MM.1S (cell line): ENCODE data around the gene ULK4.
A peak's percentile ranks its signal among the peaks of the same experiment; 100 is the strongest.

Experiments used
- DNase-seq: peaks from one replicate; pipeline ENCODE4 v3.0.0-alpha.2; 2015
- H2AFZ ChIP-seq: fragments of 300-600 bp; sonication (generic); 2 replicates; pipeline ENCODE4 v1.6.0; 2016; ENCODE audit warnings: antibody characterized with exemption, low read length
- H3F3A ChIP-seq: fragments of 300-600 bp; sonication (generic); 2 replicates; pipeline ENCODE4 v1.6.1; 2016; ENCODE audit warnings: mild to moderate bottlenecking, antibody characterized with exemption, low read length, moderate library complexity, mixed read lengths; ENCODE audit not compliant: insufficient read depth
- H3K27ac ChIP-seq: fragments of 300-600 bp; sonication (generic); 2 replicates; pipeline ENCODE4 v1.5.1; 2016; ENCODE audit warnings: mild to moderate bottlenecking, low read length
- H3K27me3 ChIP-seq: fragments of 300-600 bp; sonication (generic); replicated peaks from 2 replicates; pipeline ENCODE4 v1.6.0; 2016; ENCODE audit warnings: low read length; ENCODE audit not compliant: insufficient read depth
- H3K36me3 ChIP-seq: fragments of 300-600 bp; sonication (generic); replicated peaks from 2 replicates; pipeline ENCODE4 v1.6.1; 2016; ENCODE audit warnings: mild to moderate bottlenecking, low read length, mixed read lengths; ENCODE audit not compliant: insufficient read depth
- H3K4me1 ChIP-seq: fragments of 300-600 bp; sonication (generic); 2 replicates; pipeline ENCODE4 v1.6.1; 2016; ENCODE audit warnings: low read length, mixed read lengths
- H3K4me2 ChIP-seq: fragments of 300-600 bp; sonication (generic); 2 replicates; pipeline ENCODE4 v1.6.0; 2016; ENCODE audit warnings: low read depth, low read length
- H3K4me3 ChIP-seq: fragments of 300-600 bp; sonication (generic); 2 replicates; pipeline ENCODE4 v1.5.1; 2016; ENCODE audit warnings: low read length, mixed read lengths
- H3K79me2 ChIP-seq: fragments of 300-600 bp; sonication (generic); 2 replicates; pipeline ENCODE4 v1.6.1; 2016; ENCODE audit warnings: mixed run types, low read length, mixed read lengths
- H3K9ac ChIP-seq: fragments of 300-600 bp; sonication (generic); 2 replicates; pipeline ENCODE4 v1.6.1; 2016; ENCODE audit warnings: low read length, mixed read lengths
- H3K9me2 ChIP-seq: fragments of 300-600 bp; sonication (generic); replicated peaks from 2 replicates; pipeline ENCODE4 v1.6.1; 2016; ENCODE audit warnings: mild to moderate bottlenecking, low read length, mixed read lengths; ENCODE audit not compliant: insufficient read depth
- H3K9me3 ChIP-seq: fragments of 300-600 bp; sonication (generic); replicated peaks from 2 replicates; pipeline ENCODE4 v1.6.1; 2016; ENCODE audit warnings: mild to moderate bottlenecking, low read length, mixed read lengths; ENCODE audit not compliant: insufficient read depth
- H4K20me1 ChIP-seq: fragments of 300-600 bp; sonication (generic); 2 replicates; pipeline ENCODE4 v1.6.1; 2016; ENCODE audit warnings: mild to moderate bottlenecking, low read length, moderate library complexity, mixed read lengths; ENCODE audit not compliant: insufficient read depth
- EZH2 ChIP-seq: fragments of 300-600 bp; sonication (generic); optimal IDR thresholded peaks from 2 replicates; pipeline ENCODE3; 2017; ENCODE audit warnings: low read depth, mild to moderate bottlenecking, antibody characterized with exemption, low read length, mixed read lengths
- EZH2phosphoT487 ChIP-seq: fragments of 300-600 bp; sonication (generic); IDR thresholded peaks from 2 replicates; pipeline ENCODE4 v1.6.1; 2018; ENCODE audit warnings: antibody characterized with exemption, low read length
- TF ChIP-seq, protein P1 (sequence below): fragments of 300-600 bp; sonication (generic); IDR thresholded peaks from 2 replicates; pipeline ENCODE4 v1.5.1; 2016; ENCODE audit warnings: antibody characterized with exemption, low read length, mixed read lengths

The ULK4 gene

GRCh38 chr3:41961751-41962679 lies at the start of gene ULK4:
Gene ULK4, minus strand, starts transcription at chr3:41962103. Its CDS starts 7,344 bp downstream, at chr3:41954759.
- peak within 1 kb of the TSS; percentile 92 for H3K4me2 ChIP-seq
- TF ChIP-seq EZH2 (no peak), EZH2phosphoT487 (no peak)
- TF ChIP-seq, protein P1, sequence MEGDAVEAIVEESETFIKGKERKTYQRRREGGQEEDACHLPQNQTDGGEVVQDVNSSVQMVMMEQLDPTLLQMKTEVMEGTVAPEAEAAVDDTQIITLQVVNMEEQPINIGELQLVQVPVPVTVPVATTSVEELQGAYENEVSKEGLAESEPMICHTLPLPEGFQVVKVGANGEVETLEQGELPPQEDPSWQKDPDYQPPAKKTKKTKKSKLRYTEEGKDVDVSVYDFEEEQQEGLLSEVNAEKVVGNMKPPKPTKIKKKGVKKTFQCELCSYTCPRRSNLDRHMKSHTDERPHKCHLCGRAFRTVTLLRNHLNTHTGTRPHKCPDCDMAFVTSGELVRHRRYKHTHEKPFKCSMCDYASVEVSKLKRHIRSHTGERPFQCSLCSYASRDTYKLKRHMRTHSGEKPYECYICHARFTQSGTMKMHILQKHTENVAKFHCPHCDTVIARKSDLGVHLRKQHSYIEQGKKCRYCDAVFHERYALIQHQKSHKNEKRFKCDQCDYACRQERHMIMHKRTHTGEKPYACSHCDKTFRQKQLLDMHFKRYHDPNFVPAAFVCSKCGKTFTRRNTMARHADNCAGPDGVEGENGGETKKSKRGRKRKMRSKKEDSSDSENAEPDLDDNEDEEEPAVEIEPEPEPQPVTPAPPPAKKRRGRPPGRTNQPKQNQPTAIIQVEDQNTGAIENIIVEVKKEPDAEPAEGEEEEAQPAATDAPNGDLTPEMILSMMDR = no peak
- 0 out of 2 replicates have a peak, but pooled peaks cover 3% of the 10 kb centered on the region for H3K79me2 ChIP-seq
- H3K4me1 ChIP-seq = peaks cover 7% of the 10 kb centered on the region; the same call in 1 of the 2 replicates
- peak within 1 kb of the TSS; percentile 75 for H3K9ac ChIP-seq
- H3F3A ChIP-seq = peaks cover 11% of the 10 kb centered on the region
- H3K9me3 ChIP-seq = no peaks in the 10 kb centered on the region
- H4K20me1 ChIP-seq = no peaks in the 10 kb centered on the region
- H2AFZ ChIP-seq = peak within 1 kb of the TSS; percentile 94
- no peaks in the 10 kb centered on the region for H3K36me3 ChIP-seq
- peak within 1 kb of the TSS; percentile 74 for H3K27ac ChIP-seq
- DNase-seq = peak; percentile 99
- peak within 1 kb of the TSS; percentile 70 for H3K4me3 ChIP-seq
- H3K9me2 ChIP-seq = no peaks in the 10 kb centered on the region
- H3K27me3 ChIP-seq = no peaks in the 10 kb centered on the region

DNA sequence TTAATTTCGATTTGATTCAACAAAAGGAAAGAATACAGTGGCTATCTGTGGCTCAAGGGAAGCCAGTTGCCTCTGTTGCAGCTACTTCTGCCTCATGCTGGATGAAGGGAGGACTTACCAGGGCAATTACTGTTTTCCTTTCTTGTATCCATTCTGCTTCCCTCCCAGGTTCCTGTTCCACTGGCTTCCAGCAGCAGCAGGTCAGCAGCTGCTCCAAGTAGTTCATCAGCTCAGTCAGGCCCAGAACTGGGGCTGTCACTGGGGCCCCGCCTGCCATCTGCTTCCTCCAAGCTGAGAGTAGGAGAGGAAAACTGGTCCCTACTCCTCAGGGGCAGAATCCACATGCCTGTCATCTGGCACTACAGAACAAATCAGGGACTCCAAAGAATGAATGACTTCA lies 48.6 kb upstream of the ULK4 start:
- no peak overlapping the region for H3K27ac ChIP-seq
- peaks cover 17% of the 10 kb centered on the region; the same call in 1 of the 2 replicates for H3K4me1 ChIP-seq
- H3K4me3 ChIP-seq = no peak overlapping the region
- TF ChIP-seq EZH2phosphoT487 (no peak), EZH2 (no peak)
- TF ChIP-seq, protein P1 = no peak
- peaks cover 19% of the 10 kb centered on the region for H3K79me2 ChIP-seq
- DNase-seq = no peak
- H2AFZ ChIP-seq = no peak overlapping the region
- 0 out of 2 replicates have a peak, but pooled peaks cover 3% of the 10 kb centered on the region for H4K20me1 ChIP-seq
- H3K9ac ChIP-seq = no peak overlapping the region
- H3K9me2 ChIP-seq = no peaks in the 10 kb centered on the region
- no peaks in the 10 kb centered on the region for H3K9me3 ChIP-seq
- no peak overlapping the region for H3K4me2 ChIP-seq
- no peaks in the 10 kb centered on the region for H3K27me3 ChIP-seq
- peaks cover 29% of the 10 kb centered on the region for H3F3A ChIP-seq
- H3K36me3 ChIP-seq = no peaks in the 10 kb centered on the region

DNA sequence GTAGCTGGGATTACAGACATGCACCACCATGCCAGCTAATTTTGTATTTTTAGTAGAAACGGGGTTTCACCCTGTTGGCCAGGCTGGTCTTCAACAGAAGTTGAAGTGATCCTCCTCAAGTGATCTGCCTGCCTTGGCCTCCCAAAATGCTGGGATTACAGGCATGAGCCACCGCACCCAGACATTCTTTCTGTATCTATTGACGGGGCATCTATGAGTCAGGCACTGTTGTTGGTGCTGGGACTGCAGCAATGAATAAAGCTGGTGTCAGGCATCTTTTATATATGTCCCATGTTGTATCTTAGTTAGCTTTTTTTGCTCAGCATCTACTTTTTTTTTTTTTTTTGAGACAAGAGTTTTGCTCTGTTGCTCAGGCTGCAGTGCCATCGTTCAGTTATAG lies 47.6 kb upstream of the ULK4 start:
- Histone ChIP-seq H3F3A (peaks cover 23% of the 10 kb centered on the region), H3K27ac (no peak overlapping the region), H3K9me2 (no peaks in the 10 kb centered on the region), H3K9me3 (no peaks in the 10 kb centered on the region), H3K27me3 (no peaks in the 10 kb centered on the region), H3K4me3 (no peak overlapping the region), H3K79me2 (peaks cover 8% of the 10 kb centered on the region), H2AFZ (no peak overlapping the region), H3K36me3 (no peaks in the 10 kb centered on the region), H3K4me1 (peaks cover 11% of the 10 kb centered on the region; the same call in 1 of the 2 replicates), H4K20me1 (no peaks in the 10 kb centered on the region), H3K9ac (no peak overlapping the region), H3K4me2 (no peak overlapping the region)
- no peak for DNase-seq
- TF ChIP-seq EZH2phosphoT487 (no peak), EZH2 (no peak)
- TF ChIP-seq, protein P1 = no peak
